Measurements from ENCODE around the gene SEC11C. TPM values are rescaled to one million over a fixed set of nuclear protein-coding genes. Genes with fewer than 3 reads are reported as not detected.

The SEC11C gene
- total RNA-seq, 1 donor from 2014 or later, result 22.7 TPM

Other genes with a start within 250 kb of the SEC11C start
- gene GRP, start 80.3 kb downstream of the SEC11C start, total RNA-seq, result not detected
- not detected for gene RAX, start 133.6 kb downstream of the SEC11C start, total RNA-seq
- gene CPLX4, start 178.8 kb downstream of the SEC11C start, total RNA-seq, result not detected
- 63.1 TPM for gene LMAN1, start 219.4 kb downstream of the SEC11C start, total RNA-seq

Data from mesenteric fat pad (tissue), 1 donor.